A549 (cell line): ENCODE measurements around the gene EML1. TPM values are rescaled to one million over a fixed set of nuclear protein-coding genes. Genes with fewer than 3 reads are reported as not detected.

Source experiments
- ATAC-seq, 2 experiments: fragments of 200-7000 bp in 1 of 2; fragments of >200 bp in 1 of 2; cut with Nextera tagmentation in 1 of 2; cut with Tn5 transposase in 1 of 2; 3 replicates each; pipeline versions ENCODE4 v1.8.0 to v1.9.1; 2018 to 2020; ENCODE audit warnings: mild to moderate bottlenecking in 1 of 2, moderate library complexity in 1 of 2
- CTCF ChIA-PET: fragments of 300-600 bp; sonication (Branson Sonifier 250); formaldehyde crosslinking; extraction: SDS; loops from one replicate; lab custom pipeline; 2021; ENCODE audit warnings: antibody characterized with exemption, inconsistent platforms; lab: Yijun Ruan, JAX
- POLR2A ChIA-PET: fragments of 350-600 bp; formaldehyde crosslinking; extraction: SDS; loops from one replicate; lab custom pipeline; 2021; ENCODE audit warnings: antibody characterized with exemption, inconsistent platforms; lab: Yijun Ruan, JAX
- DNase-seq, 2 experiments: peaks; one replicate each; pipeline versions ENCODE4 v3.0.0 to v3.0.0-alpha.2; 2011 to 2016; ENCODE audit warnings: low read depth in 1 of 2, low spot score in 1 of 2
- FAIRE-seq: peaks from 2 replicates; lab custom pipeline; 2011; peaks lifted over from hg19 to GRCh38; lab: Jason Lieb, UNC
- H3K27ac ChIP-seq, 2 experiments: fragments of >200 bp; sonication (Bioruptor Twin); formaldehyde crosslinking; 3 replicates each; pipeline ENCODE4 v1.5.1; 2016 to 2017
- H3K4me1 ChIP-seq: fragments of >200 bp; sonication (Bioruptor Twin); formaldehyde crosslinking; 3 replicates; pipeline ENCODE4 v1.6.1; 2016
- H3K4me2 ChIP-seq: fragments of >200 bp; sonication (Bioruptor Twin); formaldehyde crosslinking; 3 replicates; pipeline ENCODE4 v1.6.1; 2016
- H3K4me3 ChIP-seq: fragments of >200 bp; sonication (Bioruptor Twin); formaldehyde crosslinking; 3 replicates; pipeline ENCODE4 v1.5.1; 2016
- H3K9me3 ChIP-seq: fragments of >200 bp; sonication (Bioruptor Twin); formaldehyde crosslinking; 3 replicates; pipeline ENCODE4 v1.6.1; 2016
- CBX8 ChIP-seq: fragments of 200-600 bp; sonication (generic); IDR thresholded peaks from 2 replicates; pipeline ENCODE4 v1.6.1; 2016
- CEBPB ChIP-seq, 2 experiments: fragments of >200 bp in 1 of 2; sonication (Bioruptor Twin) in 1 of 2; formaldehyde crosslinking in 1 of 2; IDR thresholded peaks; 2 replicates each; pipeline ENCODE4 v1.6.1; 2012 to 2016
- CHD4 ChIP-seq: fragments of 200-600 bp; sonication (generic); IDR thresholded peaks from 2 replicates; pipeline ENCODE4 v1.6.1; 2016; ENCODE audit warnings: antibody characterized with exemption, mild to moderate bottlenecking, borderline replicate concordance
- EHF ChIP-seq: fragments of 250-450 bp; sonication (Bioruptor Pico); IDR thresholded peaks from 2 replicates; pipeline ENCODE4 v1.5.0; 2020; ENCODE audit warnings: mild to moderate bottlenecking
- EHMT2 ChIP-seq: fragments of 200-600 bp; sonication (generic); IDR thresholded peaks from 2 replicates; pipeline ENCODE4 v1.6.1; 2016; ENCODE audit warnings: antibody characterized with exemption, low read depth, mild to moderate bottlenecking, moderate library complexity
- FOSB ChIP-seq: fragments of 250-450 bp; sonication (Bioruptor Pico); IDR thresholded peaks from 2 replicates; pipeline ENCODE4 v1.5.0; 2020; ENCODE audit warnings: mild to moderate bottlenecking, moderate library complexity
- FOSL2 ChIP-seq, 2 experiments: fragments of 450-650 bp in 1 of 2; fragments of >200 bp in 1 of 2; sonication (Bioruptor Twin) in 1 of 2; formaldehyde crosslinking; IDR thresholded peaks; 2 replicates each; pipeline versions ENCODE4 v1.5.0 to v1.6.1; 2016 to 2020; ENCODE audit warnings: mild to moderate bottlenecking in 1 of 2, moderate library complexity in 1 of 2
- HEYL ChIP-seq: fragments of 250-450 bp; sonication (Bioruptor Pico); IDR thresholded peaks from 2 replicates; pipeline ENCODE4 v1.8.0; 2021; ENCODE audit warnings: mild to moderate bottlenecking, moderate library complexity
- HOXA7 ChIP-seq: fragments of 250-450 bp; sonication (Bioruptor Pico); IDR thresholded peaks from 2 replicates; pipeline ENCODE4 v1.5.0; 2020; ENCODE audit warnings: mild to moderate bottlenecking, moderate library complexity
- HOXB13 ChIP-seq: fragments of 250-450 bp; sonication (Bioruptor Pico); IDR thresholded peaks from 2 replicates; pipeline ENCODE4 v1.5.0; 2020; ENCODE audit warnings: low read depth, mild to moderate bottlenecking, moderate library complexity
- HOXB5 ChIP-seq: fragments of 250-450 bp; sonication (Bioruptor Pico); IDR thresholded peaks from 2 replicates; pipeline ENCODE4 v1.5.0; 2020; ENCODE audit warnings: mild to moderate bottlenecking, moderate library complexity
- JUN ChIP-seq, 2 experiments: fragments of >200 bp; sonication (Bioruptor Twin); formaldehyde crosslinking; IDR thresholded peaks; 2 replicates in 1 of 2; 3 replicates in 1 of 2; pipeline ENCODE4 v1.6.1; 2016 to 2017
- NFE2L2 ChIP-seq: fragments of 150-350 bp; conservative IDR thresholded peaks from 2 replicates; pipeline ENCODE4 v1.6.1; 2014; ENCODE audit warnings: low read length
- NR3C1 ChIP-seq: fragments of >200 bp; sonication (Bioruptor Twin); formaldehyde crosslinking; IDR thresholded peaks from 3 replicates; pipeline ENCODE4 v1.6.1; 2017
- RCOR1 ChIP-seq: fragments of 150-350 bp; IDR thresholded peaks from 2 replicates; pipeline ENCODE4 v1.6.1; 2014; ENCODE audit warnings: antibody characterized with exemption, low read length, low read depth
- RFX5 ChIP-seq: fragments of 450-650 bp; IDR thresholded peaks from 2 replicates; pipeline ENCODE4 v1.7.1; 2014; ENCODE audit warnings: antibody characterized with exemption, mild to moderate bottlenecking, moderate library complexity
- ZC3H11A ChIP-seq: fragments of 450-650 bp; IDR thresholded peaks from 2 replicates; pipeline ENCODE4 v1.6.1; 2014; ENCODE audit warnings: antibody characterized with exemption, mild to moderate bottlenecking
- ZFP36 ChIP-seq: fragments of 450-650 bp; IDR thresholded peaks from 2 replicates; pipeline ENCODE4 v1.6.1; 2014; ENCODE audit warnings: borderline replicate concordance; ENCODE audit not compliant: partially characterized antibody
- ZNF302 ChIP-seq: fragments of 250-450 bp; sonication (Bioruptor Pico); IDR thresholded peaks from 2 replicates; pipeline ENCODE4 v1.9.0; 2021; ENCODE audit warnings: inconsistent platforms, mild to moderate bottlenecking, moderate library complexity
- WGBS: methylation state at CpG from one replicate; pipeline ENCODE4 v1.1.6; 2017; ENCODE audit errors: missing lambda C conversion rate; 5-methylcytosine and 5-hydroxymethylcytosine counted together
- polyA plus RNA-seq, 4 experiments: library from polyadenylated mRNA; depleted of rRNA in 3 of 4; stranded (reverse); fragments of >200 nt; fragmentation: RNase III in 1 of 4; extraction: RNeasy Plus Mini Kit Qiagen cat#74134 plus additional on column Dnase treatment in 1 of 4; gene quantifications; 2 replicates in 3 of 4; 3 replicates in 1 of 4; pipeline ENCODE4 v1.2.3, GENCODE V29; 2011 to 2017
- TF ChIP-seq, protein P1 (sequence below): IDR thresholded peaks from 2 replicates; pipeline ENCODE4 v1.6.1; 2012
- TF ChIP-seq, protein P2 (sequence below): fragments of >200 bp; sonication (Bioruptor Twin); formaldehyde crosslinking; IDR thresholded peaks from 2 replicates; pipeline ENCODE4 v1.6.1; 2016
- TF ChIP-seq, protein P3 (sequence below): fragments of 250-450 bp; sonication (Bioruptor Pico); IDR thresholded peaks from 2 replicates; pipeline ENCODE4 v1.5.0; 2021; ENCODE audit warnings: mild to moderate bottlenecking, moderate library complexity, borderline replicate concordance
- TF ChIP-seq, protein P4 (sequence below): IDR thresholded peaks from 2 replicates; pipeline ENCODE4 v1.6.1; 2012; ENCODE audit warnings: low read depth, borderline replicate concordance
- TF ChIP-seq, protein P5 (sequence below): fragments of >200 bp; sonication (Bioruptor Twin); formaldehyde crosslinking; IDR thresholded peaks from 3 replicates; pipeline ENCODE4 v1.5.1; 2016
- TF ChIP-seq, protein P6 (sequence below): fragments of 200-600 bp; sonication (generic); IDR thresholded peaks from 2 replicates; pipeline ENCODE4 v1.6.1; 2016; ENCODE audit warnings: antibody characterized with exemption, mild to moderate bottlenecking, moderate library complexity

EML1 gene
- polyA plus RNA-seq, 2 of the 4 experiments (the other 2 are of a cell fraction): 29.7 to 30.8 TPM

DNA sequence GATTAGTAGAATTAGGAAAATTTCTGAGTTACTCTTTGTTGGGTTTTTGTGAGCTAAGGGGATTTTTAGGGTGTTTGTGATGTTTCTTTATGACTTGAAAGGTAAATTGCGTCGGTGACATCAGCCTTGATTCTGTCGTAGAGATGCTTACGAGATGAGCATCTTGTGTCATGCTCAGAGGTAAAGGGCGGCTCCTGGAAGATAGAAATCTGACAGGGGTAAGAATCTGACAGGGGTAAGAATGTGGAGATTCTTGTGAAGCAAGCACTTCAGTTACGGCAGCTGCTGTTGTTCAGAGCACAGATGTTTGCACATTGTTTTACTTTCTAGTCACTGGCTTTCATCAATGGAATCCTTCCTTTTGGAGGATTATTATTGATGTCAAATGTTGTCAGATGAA lies 22.5 kb downstream of the EML1 start:
- Histone ChIP-seq H3K27ac (no peak overlapping the region), H3K4me1 (no peaks in the 10 kb centered on the region), H3K4me3 (no peak overlapping the region), H3K9me3 (no peaks in the 10 kb centered on the region), H3K4me2 (no peak overlapping the region)
- no peak for FAIRE-seq
- ATAC-seq: no peak
- 73% methylated on average over 6 of the region's 6 CpGs for WGBS
- no peak for DNase-seq
- CTCF ChIA-PET: interaction anchor here (1.1 to 1.3 kb wide), 3 partner anchors 18 to 133 kb away, joined by 3 to 4 read pairs (median 4); no protein-coding TSS in a partner anchor
- POLR2A ChIA-PET: no interaction called here
- TF ChIP-seq RFX5 (no peak), JUN (IDR thresholded peaks at IDR 0.05) (no peak), NR3C1 (no peak), ZFP36 (no peak), HOXA7 (CRISPR knock-in tag) (no peak), HOXB5 (no peak), HEYL (no peak), CBX8 (no peak), FOSL2 (IDR thresholded peaks at IDR 0.05) (no peak), FOSL2 (CRISPR knock-in tag; IDR thresholded peaks at IDR 0.05) (no peak), FOSB (no peak), NFE2L2 (no peak), ZNF302 (CRISPR knock-in tag) (no peak), CHD4 (no peak), HOXB13 (no peak), RCOR1 (no peak), ZC3H11A (no peak)
- TF ChIP-seq, protein P1, sequence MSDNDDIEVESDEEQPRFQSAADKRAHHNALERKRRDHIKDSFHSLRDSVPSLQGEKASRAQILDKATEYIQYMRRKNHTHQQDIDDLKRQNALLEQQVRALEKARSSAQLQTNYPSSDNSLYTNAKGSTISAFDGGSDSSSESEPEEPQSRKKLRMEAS: no peak
- TF ChIP-seq, protein P2, sequence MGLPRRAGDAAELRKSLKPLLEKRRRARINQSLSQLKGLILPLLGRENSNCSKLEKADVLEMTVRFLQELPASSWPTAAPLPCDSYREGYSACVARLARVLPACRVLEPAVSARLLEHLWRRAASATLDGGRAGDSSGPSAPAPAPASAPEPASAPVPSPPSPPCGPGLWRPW: no peak
- TF ChIP-seq, protein P3, sequence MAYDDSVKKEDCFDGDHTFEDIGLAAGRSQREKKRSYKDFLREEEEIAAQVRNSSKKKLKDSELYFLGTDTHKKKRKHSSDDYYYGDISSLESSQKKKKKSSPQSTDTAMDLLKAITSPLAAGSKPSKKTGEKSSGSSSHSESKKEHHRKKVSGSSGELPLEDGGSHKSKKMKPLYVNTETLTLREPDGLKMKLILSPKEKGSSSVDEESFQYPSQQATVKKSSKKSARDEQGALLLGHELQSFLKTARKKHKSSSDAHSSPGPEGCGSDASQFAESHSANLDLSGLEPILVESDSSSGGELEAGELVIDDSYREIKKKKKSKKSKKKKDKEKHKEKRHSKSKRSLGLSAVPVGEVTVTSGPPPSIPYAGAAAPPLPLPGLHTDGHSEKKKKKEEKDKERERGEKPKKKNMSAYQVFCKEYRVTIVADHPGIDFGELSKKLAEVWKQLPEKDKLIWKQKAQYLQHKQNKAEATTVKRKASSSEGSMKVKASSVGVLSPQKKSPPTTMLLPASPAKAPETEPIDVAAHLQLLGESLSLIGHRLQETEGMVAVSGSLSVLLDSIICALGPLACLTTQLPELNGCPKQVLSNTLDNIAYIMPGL (CRISPR knock-in tag): no peak
- TF ChIP-seq, all 56 proteins: peak for 0

DNA sequence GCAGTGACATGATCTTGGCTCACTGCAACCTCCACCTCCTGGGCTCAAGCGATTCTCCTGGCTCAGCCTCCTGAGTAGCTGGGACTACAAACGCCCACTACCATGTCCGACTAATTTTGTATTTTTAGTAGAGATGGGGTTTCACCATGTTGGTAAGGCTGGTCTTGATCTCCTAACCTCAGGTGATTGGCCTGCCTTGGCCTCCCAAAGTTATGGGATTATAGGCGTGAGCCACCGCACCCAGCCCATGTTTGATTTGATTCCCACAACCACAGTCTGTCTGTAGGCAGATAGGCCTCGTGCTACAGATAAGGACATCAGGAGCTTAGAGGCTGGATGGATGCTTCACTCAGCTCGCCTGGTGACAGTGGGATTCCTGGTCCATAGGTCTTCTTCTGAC lies 23.0 kb downstream of the EML1 start:
- ChIA-PET CTCF (interaction anchor here (0.8 to 1.7 kb wide), 5 partner anchors 8 to 134 kb away, joined by 3 to 7 read pairs (median 3); no protein-coding TSS in a partner anchor), POLR2A (no interaction called here)
- TF ChIP-seq CHD4 (no peak), HOXB13 (no peak), EHF (CRISPR knock-in tag) (no peak), EHMT2 (no peak), CEBPB (IDR thresholded peaks at IDR 0.05) (no peak)
- TF ChIP-seq, protein P4, sequence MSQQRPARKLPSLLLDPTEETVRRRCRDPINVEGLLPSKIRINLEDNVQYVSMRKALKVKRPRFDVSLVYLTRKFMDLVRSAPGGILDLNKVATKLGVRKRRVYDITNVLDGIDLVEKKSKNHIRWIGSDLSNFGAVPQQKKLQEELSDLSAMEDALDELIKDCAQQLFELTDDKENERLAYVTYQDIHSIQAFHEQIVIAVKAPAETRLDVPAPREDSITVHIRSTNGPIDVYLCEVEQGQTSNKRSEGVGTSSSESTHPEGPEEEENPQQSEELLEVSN: no peak
- TF ChIP-seq, protein P5, sequence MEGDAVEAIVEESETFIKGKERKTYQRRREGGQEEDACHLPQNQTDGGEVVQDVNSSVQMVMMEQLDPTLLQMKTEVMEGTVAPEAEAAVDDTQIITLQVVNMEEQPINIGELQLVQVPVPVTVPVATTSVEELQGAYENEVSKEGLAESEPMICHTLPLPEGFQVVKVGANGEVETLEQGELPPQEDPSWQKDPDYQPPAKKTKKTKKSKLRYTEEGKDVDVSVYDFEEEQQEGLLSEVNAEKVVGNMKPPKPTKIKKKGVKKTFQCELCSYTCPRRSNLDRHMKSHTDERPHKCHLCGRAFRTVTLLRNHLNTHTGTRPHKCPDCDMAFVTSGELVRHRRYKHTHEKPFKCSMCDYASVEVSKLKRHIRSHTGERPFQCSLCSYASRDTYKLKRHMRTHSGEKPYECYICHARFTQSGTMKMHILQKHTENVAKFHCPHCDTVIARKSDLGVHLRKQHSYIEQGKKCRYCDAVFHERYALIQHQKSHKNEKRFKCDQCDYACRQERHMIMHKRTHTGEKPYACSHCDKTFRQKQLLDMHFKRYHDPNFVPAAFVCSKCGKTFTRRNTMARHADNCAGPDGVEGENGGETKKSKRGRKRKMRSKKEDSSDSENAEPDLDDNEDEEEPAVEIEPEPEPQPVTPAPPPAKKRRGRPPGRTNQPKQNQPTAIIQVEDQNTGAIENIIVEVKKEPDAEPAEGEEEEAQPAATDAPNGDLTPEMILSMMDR: no peak
- TF ChIP-seq, protein P6, sequence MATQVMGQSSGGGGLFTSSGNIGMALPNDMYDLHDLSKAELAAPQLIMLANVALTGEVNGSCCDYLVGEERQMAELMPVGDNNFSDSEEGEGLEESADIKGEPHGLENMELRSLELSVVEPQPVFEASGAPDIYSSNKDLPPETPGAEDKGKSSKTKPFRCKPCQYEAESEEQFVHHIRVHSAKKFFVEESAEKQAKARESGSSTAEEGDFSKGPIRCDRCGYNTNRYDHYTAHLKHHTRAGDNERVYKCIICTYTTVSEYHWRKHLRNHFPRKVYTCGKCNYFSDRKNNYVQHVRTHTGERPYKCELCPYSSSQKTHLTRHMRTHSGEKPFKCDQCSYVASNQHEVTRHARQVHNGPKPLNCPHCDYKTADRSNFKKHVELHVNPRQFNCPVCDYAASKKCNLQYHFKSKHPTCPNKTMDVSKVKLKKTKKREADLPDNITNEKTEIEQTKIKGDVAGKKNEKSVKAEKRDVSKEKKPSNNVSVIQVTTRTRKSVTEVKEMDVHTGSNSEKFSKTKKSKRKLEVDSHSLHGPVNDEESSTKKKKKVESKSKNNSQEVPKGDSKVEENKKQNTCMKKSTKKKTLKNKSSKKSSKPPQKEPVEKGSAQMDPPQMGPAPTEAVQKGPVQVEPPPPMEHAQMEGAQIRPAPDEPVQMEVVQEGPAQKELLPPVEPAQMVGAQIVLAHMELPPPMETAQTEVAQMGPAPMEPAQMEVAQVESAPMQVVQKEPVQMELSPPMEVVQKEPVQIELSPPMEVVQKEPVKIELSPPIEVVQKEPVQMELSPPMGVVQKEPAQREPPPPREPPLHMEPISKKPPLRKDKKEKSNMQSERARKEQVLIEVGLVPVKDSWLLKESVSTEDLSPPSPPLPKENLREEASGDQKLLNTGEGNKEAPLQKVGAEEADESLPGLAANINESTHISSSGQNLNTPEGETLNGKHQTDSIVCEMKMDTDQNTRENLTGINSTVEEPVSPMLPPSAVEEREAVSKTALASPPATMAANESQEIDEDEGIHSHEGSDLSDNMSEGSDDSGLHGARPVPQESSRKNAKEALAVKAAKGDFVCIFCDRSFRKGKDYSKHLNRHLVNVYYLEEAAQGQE: no peak
- no peak for DNase-seq
- WGBS: 77% methylated on average over 7 of the region's 7 CpGs
- Histone ChIP-seq H3K4me2 (no peak overlapping the region), H3K4me1 (no peaks in the 10 kb centered on the region), H3K27ac (no peak overlapping the region), H3K4me3 (no peak overlapping the region), H3K9me3 (no peaks in the 10 kb centered on the region)
- no peak for FAIRE-seq
- ATAC-seq: no peak
